Brain pericyte (primary cell): ENCODE measurements around the gene RASSF5.
"Not testable (repeated sequence)": the region's sequence is repeated elsewhere in the genome, so short reads cannot be mapped to it uniquely, and the experiment has no call there.

ENCODE experiments used
- DNase-seq: peaks from one replicate; pipeline ENCODE4 v3.0.0-alpha.2; 2012; ENCODE audit warnings: low read depth, low spot score

Gene RASSF5

DNA sequence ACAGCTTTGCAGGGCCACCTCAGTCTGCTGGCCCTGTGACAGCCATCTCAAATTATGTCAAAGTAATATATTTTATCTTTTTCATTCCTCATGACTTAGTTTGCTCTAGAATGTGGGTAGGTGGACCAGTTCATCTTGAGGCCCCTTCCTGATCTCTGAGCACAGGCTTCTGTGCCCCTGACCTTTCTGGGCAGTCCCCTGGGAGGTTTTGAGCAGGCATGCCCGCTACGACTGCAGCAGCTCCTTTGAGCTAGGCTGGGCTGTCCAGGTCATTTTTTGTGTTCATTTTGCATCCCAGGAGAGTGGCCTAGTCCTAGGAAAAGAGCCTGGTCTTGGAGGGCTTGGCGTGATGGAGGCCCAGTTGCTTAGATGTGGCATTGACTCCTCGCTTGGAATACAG is 62.2 kb downstream of the RASSF5 start:
- no peak for DNase-seq

DNA sequence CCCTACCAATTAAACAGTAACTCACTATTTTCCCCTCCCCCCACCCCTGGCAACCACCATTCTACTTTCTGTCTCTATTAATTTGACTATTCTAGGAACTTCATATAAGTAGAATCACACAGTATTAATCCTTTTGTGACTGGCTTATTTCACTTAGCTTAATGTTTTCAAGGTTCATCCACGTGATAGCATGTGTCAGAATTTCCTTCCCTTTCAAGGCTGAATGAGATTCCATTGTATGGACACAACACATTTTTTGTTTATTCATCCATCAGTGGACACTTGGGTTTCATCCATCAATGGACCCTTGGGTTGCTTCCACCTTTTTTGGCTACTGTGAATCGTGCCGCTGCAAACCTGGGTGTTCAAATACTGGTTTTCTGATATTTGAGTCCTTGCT is 63.2 kb downstream of the RASSF5 start:
- no peak for DNase-seq

- DNase-seq, result no peak
These were observed 65.5 kb downstream of the RASSF5 start for GRCh38 chr1:206572835-206573234.

DNA sequence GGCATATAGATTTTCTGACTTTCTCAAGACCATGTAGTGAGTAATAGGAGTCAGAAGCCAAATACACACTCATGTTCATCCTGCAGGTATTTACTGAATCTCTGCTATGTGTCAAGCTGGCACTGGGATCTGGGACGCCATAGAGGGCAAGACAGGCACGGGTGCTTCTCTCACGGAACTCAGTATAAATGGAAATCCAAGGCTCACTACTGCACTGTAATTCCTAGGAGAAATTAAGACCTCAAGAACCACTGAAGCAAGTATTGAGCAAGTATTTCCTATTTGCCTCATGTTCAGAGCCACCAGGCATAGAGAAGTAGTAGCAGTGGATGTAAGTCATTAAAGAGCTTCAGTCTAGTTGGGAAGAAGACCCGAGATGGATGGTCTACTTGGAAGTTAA is 66.0 kb downstream of the RASSF5 start:
- DNase-seq, result no peak

DNA sequence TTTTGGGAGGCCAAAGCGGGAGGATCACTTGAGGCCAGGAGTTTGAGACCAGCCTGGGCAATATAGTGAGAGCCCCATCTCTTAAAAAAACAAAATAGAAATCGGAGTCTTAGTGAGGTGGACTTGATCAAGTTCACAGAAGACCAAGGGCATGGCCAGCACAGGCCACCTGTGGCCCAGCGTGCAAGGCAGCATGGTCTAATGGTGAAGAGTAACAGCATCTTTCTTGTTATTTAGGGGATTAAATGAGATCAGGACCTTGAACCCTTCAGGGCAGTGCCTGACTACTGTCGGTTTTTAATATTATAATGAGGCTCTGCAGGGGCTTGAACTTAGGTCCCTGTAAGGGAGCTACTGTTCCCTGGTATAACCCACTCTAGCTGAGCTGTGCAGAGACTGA is 66.4 kb downstream of the RASSF5 start:
- DNase-seq, result no peak

GRCh38 chr1:206575165-206575893 is 68.0 kb downstream of the RASSF5 start:
- no peak for DNase-seq

DNA sequence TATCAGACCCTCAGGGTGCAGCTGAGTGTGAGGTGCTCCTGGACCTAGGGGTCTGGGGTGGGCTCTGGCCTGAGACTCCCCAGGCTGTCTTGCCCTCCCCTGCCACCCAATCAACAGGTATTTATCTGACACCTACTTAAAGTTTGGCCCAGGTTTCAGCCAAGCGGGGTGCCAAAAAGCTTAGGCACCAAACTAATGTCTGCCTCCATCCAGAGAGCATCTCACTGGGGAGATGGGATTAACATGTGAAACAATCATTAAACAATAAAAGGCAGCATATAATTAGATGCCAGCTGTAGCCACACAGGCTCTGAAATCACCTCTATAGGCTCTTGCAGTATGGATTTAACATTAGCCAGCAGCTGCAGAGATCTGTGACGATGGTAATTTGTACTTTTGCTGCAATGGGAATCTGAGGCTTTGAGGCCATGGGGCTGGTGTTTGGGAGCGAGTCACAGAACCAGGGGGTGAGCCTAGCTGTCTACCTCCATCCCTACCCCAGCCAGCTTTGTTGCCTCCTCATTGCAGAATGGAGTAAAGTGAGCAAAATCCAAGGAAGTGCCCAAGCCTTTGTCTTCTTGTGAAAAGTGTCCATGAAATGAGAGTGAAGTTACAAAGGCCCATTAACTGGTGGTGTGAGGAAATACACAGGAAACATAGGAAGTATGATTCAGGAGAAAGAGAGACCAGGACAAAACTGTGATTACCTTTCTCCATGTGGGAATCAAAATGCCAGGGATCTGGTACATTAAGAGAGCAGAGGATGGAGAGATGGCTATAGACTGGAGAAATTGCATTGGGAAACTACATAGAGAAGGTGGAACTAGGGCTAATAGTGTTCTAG is 68.8 kb downstream of the RASSF5 start:
- DNase-seq, result no peak

- no peak for DNase-seq
These were observed 70.3 kb downstream of the RASSF5 start for GRCh38 chr1:206577626-206578025.

- DNase-seq, result no peak
These were observed 71.0 kb downstream of the RASSF5 start for GRCh38 chr1:206578068-206578977.

- DNase-seq, result no peak
These were observed 71.6 kb downstream of the RASSF5 start for GRCh38 chr1:206578978-206579374.

DNA sequence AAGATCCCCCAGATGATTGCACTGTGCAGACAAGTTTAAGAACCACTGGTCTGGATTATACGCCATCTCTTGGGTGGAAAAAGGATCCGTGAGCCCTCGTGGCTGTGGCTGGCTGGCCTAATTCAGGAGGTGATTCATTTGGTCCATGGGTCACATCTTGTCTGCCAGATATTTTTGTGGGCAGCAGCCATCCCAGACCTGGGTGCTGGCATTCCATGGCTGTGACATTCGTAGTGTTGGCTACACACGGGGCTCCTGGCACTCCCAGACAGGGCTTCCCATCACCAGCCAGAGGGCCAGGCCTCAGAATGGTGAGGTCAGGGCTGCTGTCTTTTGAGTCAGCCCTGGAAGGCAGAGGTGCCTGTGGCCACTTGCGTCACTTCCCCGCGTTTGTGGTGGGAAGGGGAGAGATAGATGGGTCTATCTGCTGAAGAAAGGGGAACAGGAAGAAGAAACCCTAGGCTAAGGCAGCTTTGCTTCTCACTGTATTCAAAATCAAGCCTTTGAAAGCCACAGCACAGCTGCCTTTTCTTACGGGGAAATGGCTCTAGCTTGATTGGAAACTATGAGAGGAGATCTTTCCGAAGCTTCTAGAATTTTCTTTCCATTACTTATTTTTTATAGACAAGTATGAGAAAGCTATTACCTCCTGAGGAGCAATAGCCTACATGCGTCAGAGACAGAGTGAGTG is 72.6 kb downstream of the RASSF5 start:
- no peak for DNase-seq

DNA sequence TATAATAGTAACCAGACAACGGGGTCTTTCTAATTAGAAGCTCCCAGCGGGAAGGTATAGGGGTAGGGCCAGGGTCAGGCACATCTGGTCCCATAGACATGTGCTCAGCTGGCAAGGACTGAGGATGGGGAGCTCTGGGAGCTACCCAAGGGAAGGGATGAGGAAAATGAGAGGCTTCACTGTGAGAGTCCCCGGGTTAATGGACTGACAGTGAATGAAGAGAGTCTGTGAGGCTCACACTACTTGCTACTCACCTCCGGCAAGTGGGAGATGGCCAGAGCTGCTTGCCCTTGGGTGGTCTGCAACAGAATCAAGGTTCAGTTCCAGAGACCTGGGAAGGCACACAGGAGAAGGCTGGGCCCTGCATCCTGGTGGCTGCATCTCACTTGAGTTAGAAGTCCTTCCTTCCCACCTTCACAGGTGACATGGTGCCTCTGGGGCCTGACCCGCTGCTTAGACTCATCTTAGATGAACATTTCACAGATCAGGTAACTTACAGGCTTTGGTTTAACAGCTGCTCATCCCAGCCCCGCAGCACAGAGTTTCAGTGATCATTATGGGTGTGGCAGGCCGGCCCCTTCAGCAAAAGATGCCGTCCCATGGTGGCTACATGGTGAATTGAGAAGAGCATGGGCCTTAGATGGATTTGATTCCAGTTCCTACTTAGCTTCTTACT is 73.2 kb downstream of the RASSF5 start:
- no peak for DNase-seq

DNA sequence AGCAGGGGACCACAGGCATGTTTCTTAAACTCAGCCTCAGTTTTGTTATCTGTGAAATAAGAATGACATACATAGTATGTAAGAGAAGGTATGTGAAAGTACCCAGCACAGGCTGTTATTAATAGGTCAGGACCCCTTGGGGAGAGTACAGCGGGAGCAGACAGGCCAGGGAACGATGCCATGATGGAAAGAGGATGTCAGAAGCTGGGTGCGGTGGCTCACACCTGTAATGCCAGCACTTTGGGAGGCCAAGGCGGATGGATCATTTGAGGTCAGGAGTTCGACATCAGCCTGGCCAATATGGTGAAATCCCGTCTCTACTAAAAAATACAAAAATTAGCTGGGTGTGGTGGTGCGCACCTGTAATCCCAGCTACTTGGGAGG is 73.8 kb downstream of the RASSF5 start:
- not testable (repeated sequence) for DNase-seq

GRCh38 chr1:206581571-206581981 is 74.2 kb downstream of the RASSF5 start:
- no peak for DNase-seq

DNA sequence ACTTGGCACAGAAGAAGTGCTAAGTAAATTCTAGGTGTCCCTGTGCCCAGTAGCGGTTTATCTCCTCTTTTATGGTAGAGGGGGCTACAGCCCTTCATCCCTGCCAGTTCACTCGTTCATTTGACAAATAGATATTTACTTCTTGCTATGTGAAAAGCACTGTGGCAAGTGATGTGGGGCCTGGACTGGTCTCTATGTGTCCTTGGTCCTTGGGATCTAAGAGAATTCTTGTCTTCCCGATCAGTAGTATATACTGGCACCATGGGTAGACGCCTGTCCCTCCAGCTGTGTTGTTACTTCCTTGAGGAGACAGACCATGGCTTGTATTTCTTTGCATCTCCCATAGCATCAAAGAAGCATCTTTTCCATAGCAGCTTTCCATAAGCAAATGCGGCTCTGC is 75.2 kb downstream of the RASSF5 start:
- no peak for DNase-seq

DNA sequence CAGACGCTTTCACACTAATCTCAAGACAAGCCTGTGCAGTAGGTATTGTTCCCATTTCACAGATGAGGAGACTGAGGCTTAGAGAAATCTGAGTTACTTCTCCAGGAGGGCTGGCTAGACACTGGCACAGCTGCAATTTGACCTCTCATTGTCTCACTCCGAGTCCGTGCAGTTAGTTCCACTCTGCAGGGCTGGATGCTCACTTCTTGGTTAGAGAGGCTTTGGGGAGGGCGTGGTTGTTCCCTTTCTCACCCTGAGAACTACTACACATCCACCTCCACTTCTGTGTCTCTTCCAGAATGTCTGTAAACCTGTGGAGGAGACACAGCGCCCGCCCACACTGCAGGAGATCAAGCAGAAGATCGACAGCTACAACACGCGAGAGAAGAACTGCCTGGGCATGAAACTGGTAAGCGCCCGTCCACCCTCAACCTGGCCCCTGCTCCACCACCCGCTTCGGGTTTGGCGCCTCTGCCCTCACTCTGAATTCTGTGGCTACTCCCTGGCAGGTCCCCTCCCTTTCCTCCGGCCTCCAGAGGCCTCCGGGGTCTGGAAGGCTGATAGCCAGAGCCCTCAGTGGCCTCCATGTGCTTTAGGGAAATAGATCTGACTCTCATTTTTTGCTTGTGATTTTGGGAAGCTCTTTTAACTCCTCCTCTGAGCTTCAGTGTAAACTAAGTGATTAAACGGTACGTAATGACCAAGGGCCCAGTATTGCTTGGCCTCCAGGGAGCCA is 75.8 kb downstream of the RASSF5 start:
- no peak for DNase-seq

DNA sequence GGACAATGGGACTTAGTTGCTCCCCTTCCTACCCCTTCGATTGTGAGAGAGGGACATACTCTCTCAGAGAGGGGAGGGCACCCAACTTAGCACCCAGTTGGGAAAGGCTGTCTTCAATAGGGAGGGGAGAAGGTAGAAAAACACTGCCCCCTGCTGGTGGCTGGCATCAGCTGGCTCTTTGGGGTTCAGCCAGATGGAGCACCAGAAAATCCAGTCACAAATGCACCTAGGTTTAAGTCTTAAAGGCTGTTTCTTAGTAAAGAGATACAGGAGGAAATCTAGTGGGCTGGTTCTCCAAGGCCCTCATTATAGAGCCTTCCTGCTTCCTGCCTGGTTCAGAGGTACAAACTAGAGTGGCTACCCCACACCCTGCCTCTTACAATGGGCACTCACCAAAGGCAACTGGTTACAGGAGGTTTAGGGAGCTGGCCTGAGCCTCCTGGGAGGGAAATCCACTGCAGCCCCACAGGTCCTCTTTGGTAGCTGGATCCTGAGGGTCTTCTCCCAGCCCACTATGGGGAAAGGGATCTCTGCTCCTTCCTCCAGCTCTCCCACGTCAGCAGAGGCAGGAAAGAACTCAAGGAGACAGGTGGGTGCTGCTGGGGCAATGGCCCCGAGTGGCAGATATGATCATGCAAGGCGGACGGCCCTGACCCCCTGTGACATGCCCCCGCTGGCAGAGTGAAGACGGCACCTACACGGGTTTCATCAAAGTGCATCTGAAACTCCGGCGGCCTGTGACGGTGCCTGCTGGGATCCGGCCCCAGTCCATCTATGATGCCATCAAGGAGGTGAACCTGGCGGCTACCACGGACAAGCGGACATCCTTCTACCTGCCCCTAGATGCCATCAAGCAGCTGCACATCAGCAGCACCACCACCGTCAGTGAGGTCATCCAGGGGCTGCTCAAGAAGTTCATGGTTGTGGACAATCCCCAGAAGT is 76.6 kb downstream of the RASSF5 start:
- peak; percentile 32 for DNase-seq

DNA sequence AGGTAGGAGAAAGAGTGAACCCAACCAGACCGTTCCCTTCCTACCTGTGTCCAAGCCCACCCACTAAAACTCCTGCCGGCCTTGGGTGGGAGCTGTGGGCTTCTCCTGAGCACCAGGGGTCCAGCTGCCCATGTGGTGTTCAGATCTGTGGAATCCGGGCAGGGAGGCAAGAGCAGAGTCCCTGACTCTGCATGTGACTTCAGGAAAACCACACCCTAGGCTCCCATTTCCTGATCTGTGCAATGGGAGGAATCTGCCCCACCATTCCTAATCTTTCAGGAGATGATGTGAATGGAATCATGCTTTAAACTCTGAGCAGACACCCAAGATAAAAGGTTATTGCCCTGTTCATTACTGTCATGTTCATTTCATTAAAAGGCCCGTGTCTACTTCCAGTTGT is 77.4 kb downstream of the RASSF5 start:
- DNase-seq, result no peak
